Hepatocyte (in vitro differentiated cells): ENCODE results near the gene PHACTR1.

Experiments used
- CTCF ChIP-seq: fragments of 200-600 bp; sonication (generic); IDR thresholded peaks from 2 replicates; pipeline ENCODE4 v1.5.1; 2016; ENCODE audit warnings: antibody characterized with exemption, mild to moderate bottlenecking; ENCODE audit not compliant: poor library complexity
- EZH2 ChIP-seq: fragments of 200-600 bp; sonication (generic); IDR thresholded peaks from 2 replicates; pipeline ENCODE4 v1.6.1; 2016; ENCODE audit warnings: antibody characterized with exemption, mild to moderate bottlenecking, borderline replicate concordance
- EZH2phosphoT487 ChIP-seq: fragments of 200-600 bp; sonication (generic); IDR thresholded peaks from one replicate; pipeline ENCODE4 v1.6.1; 2018; ENCODE audit warnings: antibody characterized with exemption, mild to moderate bottlenecking, low read depth, moderate library complexity; ENCODE audit not compliant: unreplicated experiment, severe bottlenecking

- no peak for TF ChIP-seq CTCF
- no peak for TF ChIP-seq EZH2
- no peak for TF ChIP-seq EZH2phosphoT487
Observed at GRCh38 chr6:13072686-13073347, 356.2 kb downstream of the PHACTR1 start.
